Transverse colon (tissue), 3 donors: ENCODE data around the gene CACNA1S.

Source experiments
- CTCF ChIP-seq, 5 experiments: fragments of 200-600 bp in 3 of 5; fragments of 450-650 bp in 2 of 5; sonication (generic) in 3 of 5; IDR thresholded peaks; 1 replicate in 2 of 5; 2 replicates in 3 of 5; pipeline ENCODE4 v1.5.1; 2016 to 2017; ENCODE audit warnings: antibody characterized with exemption in 5 of 5, inconsistent platforms in 3 of 5, mild to moderate bottlenecking in 2 of 5, moderate library complexity in 1 of 5
- POLR2A ChIP-seq: fragments of 450-650 bp; IDR thresholded peaks from one replicate; pipeline ENCODE4 v1.6.1; 2016; ENCODE audit warnings: antibody characterized with exemption, mild to moderate bottlenecking, moderate library complexity

GRCh38 chr1:201059401-201059800 lies 52.8 kb downstream of the CACNA1S start:
- TF ChIP-seq CTCF (IDR thresholded peaks at IDR 0.05) = no peak
- no peak for TF ChIP-seq POLR2A
